ENCODE measurements around the gene RDH11. TPM values are rescaled to one million over a fixed set of nuclear protein-coding genes. Genes with fewer than 3 reads are reported as not detected.

Gene RDH11
- total RNA-seq, 2 experiments from 2014 or later: 31.1 to 37.7 TPM

GRCh38 chr14:67697006-67697405 is 1.4 kb upstream of the RDH11 start:
- TF ChIP-seq CTCF (conservative IDR thresholded peaks at IDR 0.05; ENCODE audit: low read length) (no peak), EZH2phosphoT487 (IDR thresholded peaks at IDR 0.05; ENCODE audit: borderline replicate concordance, low read depth, low read length) (no peak)
- BruUV-seq (replicated peaks): no TSS peak
- Histone ChIP-seq H3K4me2 (ENCODE audit: low read length) (no peak overlapping the region), H3K27ac (ENCODE audit: low read depth, low read length, poor library complexity, severe bottlenecking) (no peak overlapping the region), H3K4me3 (ENCODE audit: low read depth, low read length, poor library complexity, severe bottlenecking) (no peak overlapping the region), H3K9me3 (ENCODE audit: low read length) (no peaks in the 10 kb centered on the region), H3K4me1 (ENCODE audit: insufficient read depth, low read length, poor library complexity, severe bottlenecking) (peaks cover 5% of the 10 kb centered on the region), H2AFZ (ENCODE audit: low read length) (no peak overlapping the region), H3K79me2 (ENCODE audit: insufficient read depth, low read depth, low read length) (peaks cover 25% of the 10 kb centered on the region; the same call in 1 of the 2 replicates), H3K9me2 (ENCODE audit: insufficient read depth, low read length) (no peaks in the 10 kb centered on the region), H3K36me3 (ENCODE audit: insufficient read depth, low read length) (peaks cover 16% of the 10 kb centered on the region), H4K20me1 (ENCODE audit: insufficient read depth, low read length) (no peaks in the 10 kb centered on the region)
- no peak for DNase-seq (ENCODE audit: low spot score)
- ChIA-PET CTCF (ENCODE audit: unreplicated experiment) (no interaction called here), POLR2A (interaction anchor here (0.6 kb wide), 1 partner anchor 241 kb away, joined by 3 read pairs; no protein-coding TSS in a partner anchor)
- intact Hi-C loops (cut with micrococcal nuclease; ENCODE audit: unreplicated experiment): no loop called here

GRCh38 chr14:67694791-67695393 is 672 bp downstream of the RDH11 start:
- no peaks in the 10 kb centered on the region for H4K20me1 ChIP-seq (ENCODE audit: insufficient read depth, low read length)
- intact Hi-C loops (cut with micrococcal nuclease; ENCODE audit: unreplicated experiment): loop anchor here (2.0 kb wide), 1 partner anchor 20 kb away; the partner anchor contains the start of gene VTI1B
- TF ChIP-seq CTCF (conservative IDR thresholded peaks at IDR 0.05; ENCODE audit: low read length) (no peak), EZH2phosphoT487 (IDR thresholded peaks at IDR 0.05; ENCODE audit: borderline replicate concordance, low read depth, low read length) (no peak)
- peaks cover 5% of the 10 kb centered on the region for H3K4me1 ChIP-seq (ENCODE audit: insufficient read depth, low read length, poor library complexity, severe bottlenecking)
- peak overlapping the region; percentile 58 for H3K27ac ChIP-seq (ENCODE audit: low read depth, low read length, poor library complexity, severe bottlenecking)
- POLR2A ChIA-PET: interaction anchor here (0.8 to 1.8 kb wide), 7 partner anchors 9 to 95 kb away, joined by 3 to 5 read pairs (median 4); partner anchors contain the start of gene PIGH
- peaks cover 25% of the 10 kb centered on the region; the same call in 1 of the 2 replicates for H3K79me2 ChIP-seq (ENCODE audit: insufficient read depth, low read depth, low read length)
- peak overlapping the region; percentile 96 for H3K4me3 ChIP-seq (ENCODE audit: low read depth, low read length, poor library complexity, severe bottlenecking)
- H3K4me2 ChIP-seq (ENCODE audit: low read length): peak overlapping the region; percentile 85
- BruUV-seq (replicated peaks): TSS peak; percentile 67
- CTCF ChIA-PET (ENCODE audit: unreplicated experiment): interaction anchor here (1.0 to 1.1 kb wide), 3 partner anchors 9 to 95 kb away, joined by 3 to 5 read pairs (median 4); partner anchors contain the start of gene PIGH
- H3K9me3 ChIP-seq (ENCODE audit: low read length): no peaks in the 10 kb centered on the region
- H3K9me2 ChIP-seq (ENCODE audit: insufficient read depth, low read length): no peaks in the 10 kb centered on the region
- peak overlapping the region; percentile 72 for H2AFZ ChIP-seq (ENCODE audit: low read length)
- H3K36me3 ChIP-seq (ENCODE audit: insufficient read depth, low read length): peaks cover 37% of the 10 kb centered on the region
- peak; percentile 81 for DNase-seq (ENCODE audit: low spot score)

DNA sequence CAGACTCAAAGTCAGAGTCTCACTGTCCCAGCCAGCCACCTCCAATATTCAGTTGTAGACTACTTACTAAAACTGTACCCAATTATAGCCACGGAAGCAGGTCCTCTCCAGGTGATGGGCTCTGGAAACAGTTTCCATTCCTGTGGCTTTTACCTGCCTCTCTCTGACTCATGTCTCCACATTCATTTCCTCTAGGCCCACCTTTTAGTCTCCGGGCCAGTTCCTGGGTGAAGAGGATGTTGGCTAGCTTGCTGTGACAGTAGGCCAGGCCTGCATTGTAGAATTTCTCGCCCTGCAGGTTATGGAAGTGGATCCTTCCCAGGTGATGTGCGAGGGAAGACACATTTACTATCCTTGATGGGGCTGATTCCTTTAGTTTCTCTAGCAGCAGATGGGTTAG is 5.6 kb downstream of the RDH11 start:
- H4K20me1 ChIP-seq (ENCODE audit: insufficient read depth, low read length): no peaks in the 10 kb centered on the region
- H3K4me2 ChIP-seq (ENCODE audit: low read length): no peak overlapping the region
- no peak overlapping the region for H3K27ac ChIP-seq (ENCODE audit: low read depth, low read length, poor library complexity, severe bottlenecking)
- TF ChIP-seq CTCF (conservative IDR thresholded peaks at IDR 0.05; ENCODE audit: low read length): no peak
- no peak for DNase-seq (ENCODE audit: low spot score)
- H3K4me1 ChIP-seq (ENCODE audit: insufficient read depth, low read length, poor library complexity, severe bottlenecking): peaks cover 5% of the 10 kb centered on the region
- no peak overlapping the region for H3K4me3 ChIP-seq (ENCODE audit: low read depth, low read length, poor library complexity, severe bottlenecking)
- peaks cover 22% of the 10 kb centered on the region; the same call in 1 of the 2 replicates for H3K79me2 ChIP-seq (ENCODE audit: insufficient read depth, low read depth, low read length)
- intact Hi-C loops (cut with micrococcal nuclease; ENCODE audit: unreplicated experiment): no loop called here
- BruUV-seq (replicated peaks): no TSS peak
- H2AFZ ChIP-seq (ENCODE audit: low read length): no peak overlapping the region
- ChIA-PET CTCF (ENCODE audit: unreplicated experiment) (no interaction called here), POLR2A (no interaction called here)
- peaks cover 86% of the 10 kb centered on the region for H3K36me3 ChIP-seq (ENCODE audit: insufficient read depth, low read length)
- no peaks in the 10 kb centered on the region for H3K9me3 ChIP-seq (ENCODE audit: low read length)
- no peaks in the 10 kb centered on the region for H3K9me2 ChIP-seq (ENCODE audit: insufficient read depth, low read length)

Measured in OCI-LY7 (cell line).